NCI-H1436 (cell line): ENCODE results near the gene JAM2.
A peak's percentile ranks its signal among the peaks of the same experiment; 100 is the strongest.

Experiments used
- DNase-seq: peaks from one replicate; lab custom pipeline; 2025; lab: John Stamatoyannopoulos, UW

The JAM2 gene

GRCh38 chr21:25717491-25718147, 78.6 kb downstream of the JAM2 start:
- no peak for DNase-seq

GRCh38 chr21:25721987-25722386, 82.9 kb downstream of the JAM2 start:
- no peak for DNase-seq

- DNase-seq, result no peak
Observed at GRCh38 chr21:25722631-25723030, 83.6 kb downstream of the JAM2 start.

GRCh38 chr21:25732091-25732760, 93.2 kb downstream of the JAM2 start:
- DNase-seq, result no peak

GRCh38 chr21:25733859-25734653, 95.0 kb downstream of the JAM2 start:
- no peak for DNase-seq

- no peak for DNase-seq
Observed at GRCh38 chr21:25734654-25734903, 95.5 kb downstream of the JAM2 start.

GRCh38 chr21:25734904-25735645, 96.0 kb downstream of the JAM2 start, which contains the start of the genes ATP5PF and GABPA:
ATP5PF (minus strand) TSS chr21:25734904; CDS start chr21:25729794, 5,110 bp downstream.
GABPA (plus strand) TSS chr21:25734972; CDS start chr21:25741599, 6,627 bp downstream.
- DNase-seq, result peak; percentile 97

- peak; percentile 77 for DNase-seq
Observed at GRCh38 chr21:25735646-25736597, 96.9 kb downstream of the JAM2 start.

GRCh38 chr21:25737421-25737820, 98.4 kb downstream of the JAM2 start:
- no peak for DNase-seq

GRCh38 chr21:25742900-25743299, 103.8 kb downstream of the JAM2 start:
- DNase-seq, result no peak

GRCh38 chr21:25744854-25745253, 105.8 kb downstream of the JAM2 start:
- DNase-seq, result no peak

GRCh38 chr21:25750085-25750484, 111.0 kb downstream of the JAM2 start:
- DNase-seq, result no peak

- DNase-seq, result no peak
Observed at GRCh38 chr21:25752416-25752815, 113.4 kb downstream of the JAM2 start.

GRCh38 chr21:25756190-25756932, 117.3 kb downstream of the JAM2 start:
- no peak for DNase-seq

GRCh38 chr21:25757531-25757930, 118.5 kb downstream of the JAM2 start:
- no peak for DNase-seq

GRCh38 chr21:25759573-25759972, 120.5 kb downstream of the JAM2 start:
- DNase-seq, result no peak

GRCh38 chr21:25760061-25760460, 121.0 kb downstream of the JAM2 start:
- no peak for DNase-seq

GRCh38 chr21:25760677-25761076, 121.6 kb downstream of the JAM2 start:
- no peak for DNase-seq

- DNase-seq, result no peak
Observed at GRCh38 chr21:25764065-25764464, 125.0 kb downstream of the JAM2 start.
